Activated T-helper 17 cell treated with anti-CD3 and anti-CD28 coated beads, Interleukin-2, amount 50 U/mL, for 72 hours (primary cell): ENCODE measurements around the gene SMIM12. TPM values are rescaled to one million over a fixed set of nuclear protein-coding genes. Genes with fewer than 3 reads are reported as not detected.
A peak's percentile ranks its signal among the peaks of the same experiment; 100 is the strongest.

Experiments
- ATAC-seq: fragments of 150-1000 bp; cut with Tn5 transposase; replicated peaks from 2 replicates; pipeline ENCODE4 v1.10.0; 2021; ENCODE audit warnings: mild to moderate bottlenecking, moderate library complexity
- H3K27ac Mint-ChIP-seq: one replicate; pipeline ENCODE4 v1.8.0; 2022; ENCODE audit warnings: mixed read lengths
- H3K27me3 Mint-ChIP-seq: one replicate; pipeline ENCODE4 v1.8.0; 2022; ENCODE audit warnings: mixed read lengths
- H3K36me3 Mint-ChIP-seq: one replicate; pipeline ENCODE4 v1.8.0; 2022; ENCODE audit warnings: low read depth, mild to moderate bottlenecking, mixed read lengths
- H3K4me1 Mint-ChIP-seq: one replicate; pipeline ENCODE4 v1.8.0; 2022; ENCODE audit warnings: mixed read lengths
- H3K4me3 Mint-ChIP-seq: one replicate; pipeline ENCODE4 v1.8.0; 2022; ENCODE audit warnings: mild to moderate bottlenecking, mixed read lengths
- H3K9me3 Mint-ChIP-seq: one replicate; pipeline ENCODE4 v1.8.0; 2022; ENCODE audit warnings: mixed read lengths
- total RNA-seq, 2 donors: library from RNA; stranded (reverse); gene quantifications; one replicate each; pipeline ENCODE4 v1.2.3, GENCODE V29; 2022

SMIM12 gene
- total RNA-seq: 10 to 100 TPM; 30.3 to 60.0 TPM

- ATAC-seq: peak; percentile 99
- Mint-ChIP-seq H3K27ac (peak within 1 kb of the TSS; percentile 99), H3K4me1 (peaks cover 44% of the 10 kb centered on the region), H3K36me3 (peaks cover 24% of the 10 kb centered on the region), H3K27me3 (no peaks in the 10 kb centered on the region), H3K9me3 (no peaks in the 10 kb centered on the region), H3K4me3 (peak within 1 kb of the TSS; percentile 100)
Measured at GRCh38 chr1:34859446-34860200, at the start of gene SMIM12. Gene SMIM12, minus strand, starts transcription at chr1:34859749. Its CDS starts 3,772 bp downstream, at chr1:34855977.

- no peak for ATAC-seq
Measured at GRCh38 chr1:34908369-34908768, 48.8 kb upstream of the SMIM12 start.

DNA sequence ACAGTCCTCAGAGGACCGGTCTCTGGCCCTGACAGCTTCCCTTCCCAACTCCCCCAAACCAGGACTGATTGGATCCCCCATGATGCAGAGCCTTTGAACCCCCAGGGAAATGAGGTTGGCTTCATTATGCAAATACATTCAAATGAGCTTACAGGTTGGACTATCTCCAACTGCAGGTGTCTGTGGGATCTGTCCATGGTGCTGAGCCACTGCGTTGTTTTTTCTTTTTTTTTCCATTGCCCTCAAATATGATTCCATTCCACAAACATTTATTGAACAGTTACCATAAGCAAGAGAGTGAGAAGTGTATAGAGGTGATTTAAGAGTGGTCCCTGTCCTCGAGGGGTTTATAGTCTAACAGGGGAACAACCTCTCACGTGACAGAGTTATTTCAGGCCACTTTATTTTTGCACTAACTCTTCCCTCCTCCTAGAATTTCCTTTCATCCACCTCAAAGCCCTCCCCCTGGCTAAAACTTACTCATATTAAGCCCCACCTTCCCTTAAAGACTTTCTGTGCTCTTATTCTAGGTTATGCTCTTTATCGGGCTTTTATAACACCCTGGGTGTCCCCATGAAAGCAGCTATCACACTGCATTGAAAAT is 48.0 kb upstream of the SMIM12 start:
- no peak overlapping the region for H3K4me3 Mint-ChIP-seq
- H3K9me3 Mint-ChIP-seq: peaks cover 4% of the 10 kb centered on the region
- H3K36me3 Mint-ChIP-seq: no peaks in the 10 kb centered on the region
- H3K27me3 Mint-ChIP-seq: peaks cover 16% of the 10 kb centered on the region
- no peaks in the 10 kb centered on the region for H3K4me1 Mint-ChIP-seq
- H3K27ac Mint-ChIP-seq: no peak overlapping the region
- no peak for ATAC-seq

More at GRCh38 chr1:34908369-34908768, 48.8 kb upstream of the SMIM12 start:
- Mint-ChIP-seq H3K4me3 (no peak overlapping the region), H3K36me3 (no peaks in the 10 kb centered on the region), H3K4me1 (no peaks in the 10 kb centered on the region), H3K27me3 (peaks cover 16% of the 10 kb centered on the region), H3K9me3 (peaks cover 4% of the 10 kb centered on the region), H3K27ac (no peak overlapping the region)

- no peak for ATAC-seq
- Mint-ChIP-seq H3K27ac (no peak overlapping the region), H3K36me3 (no peaks in the 10 kb centered on the region), H3K4me1 (no peaks in the 10 kb centered on the region), H3K9me3 (peaks cover 4% of the 10 kb centered on the region), H3K4me3 (no peak overlapping the region), H3K27me3 (peaks cover 20% of the 10 kb centered on the region)
Measured at GRCh38 chr1:34906756-34907155, 47.2 kb upstream of the SMIM12 start.

GRCh38 chr1:34906222-34906621 is 46.7 kb upstream of the SMIM12 start:
- peaks cover 26% of the 10 kb centered on the region for H3K27me3 Mint-ChIP-seq
- ATAC-seq: no peak
- H3K36me3 Mint-ChIP-seq: no peaks in the 10 kb centered on the region
- no peaks in the 10 kb centered on the region for H3K4me1 Mint-ChIP-seq
- no peak overlapping the region for H3K27ac Mint-ChIP-seq
- no peak overlapping the region for H3K4me3 Mint-ChIP-seq
- H3K9me3 Mint-ChIP-seq: peaks cover 4% of the 10 kb centered on the region

DNA sequence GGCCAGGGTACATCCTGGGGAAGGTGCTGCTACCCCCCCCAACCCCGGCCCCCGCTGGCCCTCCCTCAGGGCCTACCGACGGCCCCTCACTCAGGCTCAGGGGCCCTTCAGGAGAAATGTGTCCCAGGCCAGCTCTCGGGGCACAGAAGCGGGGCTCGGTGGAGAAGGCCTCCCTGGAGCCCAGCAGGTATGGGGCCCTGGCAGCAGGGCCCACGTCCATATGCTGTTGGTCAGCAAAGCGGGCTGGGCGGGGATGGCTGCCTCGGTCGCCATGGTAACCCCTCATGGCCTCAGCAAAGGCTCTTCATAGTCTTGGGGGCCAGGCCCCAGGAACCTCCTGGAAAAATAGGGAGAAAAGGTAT is 45.5 kb upstream of the SMIM12 start:
- Mint-ChIP-seq H3K27me3 (peaks cover 30% of the 10 kb centered on the region), H3K27ac (no peak overlapping the region), H3K4me3 (no peak overlapping the region), H3K36me3 (no peaks in the 10 kb centered on the region), H3K4me1 (no peaks in the 10 kb centered on the region), H3K9me3 (peaks cover 4% of the 10 kb centered on the region)
- ATAC-seq: no peak

DNA sequence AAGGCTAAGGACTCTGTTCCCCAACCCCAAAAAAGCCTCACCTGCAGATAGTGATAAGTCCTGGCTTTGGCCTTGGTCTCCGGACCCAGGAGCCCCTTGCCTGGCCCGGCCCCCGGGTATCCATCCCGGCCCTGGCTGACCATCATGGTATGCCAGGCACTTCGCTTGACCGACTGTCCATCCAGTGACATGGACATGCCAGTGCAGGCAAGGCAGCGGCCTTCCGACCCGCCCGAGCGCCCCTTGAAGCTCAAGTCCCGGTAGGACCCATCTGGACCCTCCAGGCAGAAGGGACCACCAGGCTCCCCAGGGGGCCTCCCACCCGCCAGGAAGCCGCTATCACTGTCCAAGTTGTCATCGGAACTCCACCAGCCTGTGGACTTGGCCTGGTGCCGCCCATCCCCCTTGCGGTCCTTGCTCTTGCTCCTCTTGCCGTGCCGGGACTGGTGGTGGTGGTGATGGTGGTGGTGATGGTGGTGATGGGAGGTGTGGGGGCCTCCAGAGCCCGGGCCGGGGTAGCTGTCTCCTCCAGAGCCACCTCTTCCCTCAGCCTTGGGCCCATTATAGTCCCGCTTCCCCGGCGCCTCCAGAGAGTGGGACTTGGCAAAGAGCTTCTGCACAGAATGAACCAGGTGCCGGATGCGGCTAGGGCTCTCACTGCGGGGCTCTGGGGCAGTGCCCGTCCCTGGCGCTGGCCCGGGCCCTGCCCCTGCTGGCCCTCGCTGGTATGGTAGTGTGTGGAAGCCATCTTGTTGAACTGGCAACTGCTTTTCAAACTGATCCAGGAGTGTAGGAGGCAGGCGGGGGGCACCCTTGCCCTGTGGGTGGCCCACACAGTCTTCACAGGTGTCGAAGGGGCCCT is 44.9 kb upstream of the SMIM12 start:
- Mint-ChIP-seq H3K27me3 (peaks cover 30% of the 10 kb centered on the region), H3K36me3 (no peaks in the 10 kb centered on the region), H3K27ac (no peak overlapping the region), H3K4me1 (no peaks in the 10 kb centered on the region), H3K4me3 (no peak overlapping the region), H3K9me3 (peaks cover 4% of the 10 kb centered on the region)
- ATAC-seq: no peak

DNA sequence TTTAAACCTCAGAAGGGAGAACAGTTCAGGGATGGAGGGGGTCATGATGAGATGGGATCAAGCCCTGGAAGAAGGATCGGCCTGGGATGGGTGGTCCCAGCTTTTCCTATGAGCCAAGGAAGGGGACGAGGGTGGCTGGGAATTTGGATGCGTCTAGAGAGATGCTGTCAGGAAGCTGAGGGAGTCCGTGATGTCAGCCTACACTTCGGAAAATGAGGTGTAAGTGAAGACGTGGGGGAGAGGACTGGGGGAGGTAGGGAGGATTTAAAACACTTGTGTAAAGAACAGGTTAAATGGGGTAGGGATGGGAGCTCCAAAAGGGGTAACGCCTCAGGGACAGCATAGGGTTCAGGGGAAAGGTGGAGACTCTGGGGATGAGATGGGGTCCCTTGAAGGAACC is 42.4 kb upstream of the SMIM12 start:
- no peak for ATAC-seq
- Mint-ChIP-seq H3K27ac (no peak overlapping the region), H3K4me1 (no peaks in the 10 kb centered on the region), H3K9me3 (no peaks in the 10 kb centered on the region), H3K36me3 (no peaks in the 10 kb centered on the region), H3K4me3 (no peak overlapping the region), H3K27me3 (peaks cover 22% of the 10 kb centered on the region)

GRCh38 chr1:34900775-34901502 is 41.4 kb upstream of the SMIM12 start:
- H3K27me3 Mint-ChIP-seq: peaks cover 19% of the 10 kb centered on the region
- no peak for ATAC-seq
- H3K36me3 Mint-ChIP-seq: no peaks in the 10 kb centered on the region
- no peaks in the 10 kb centered on the region for H3K4me1 Mint-ChIP-seq
- no peak overlapping the region for H3K27ac Mint-ChIP-seq
- no peaks in the 10 kb centered on the region for H3K9me3 Mint-ChIP-seq
- no peak overlapping the region for H3K4me3 Mint-ChIP-seq

GRCh38 chr1:34899906-34900305 is 40.4 kb upstream of the SMIM12 start:
- ATAC-seq: no peak
- Mint-ChIP-seq H3K36me3 (no peaks in the 10 kb centered on the region), H3K4me1 (no peaks in the 10 kb centered on the region), H3K27ac (no peak overlapping the region), H3K4me3 (no peak overlapping the region), H3K9me3 (no peaks in the 10 kb centered on the region), H3K27me3 (peaks cover 19% of the 10 kb centered on the region)

DNA sequence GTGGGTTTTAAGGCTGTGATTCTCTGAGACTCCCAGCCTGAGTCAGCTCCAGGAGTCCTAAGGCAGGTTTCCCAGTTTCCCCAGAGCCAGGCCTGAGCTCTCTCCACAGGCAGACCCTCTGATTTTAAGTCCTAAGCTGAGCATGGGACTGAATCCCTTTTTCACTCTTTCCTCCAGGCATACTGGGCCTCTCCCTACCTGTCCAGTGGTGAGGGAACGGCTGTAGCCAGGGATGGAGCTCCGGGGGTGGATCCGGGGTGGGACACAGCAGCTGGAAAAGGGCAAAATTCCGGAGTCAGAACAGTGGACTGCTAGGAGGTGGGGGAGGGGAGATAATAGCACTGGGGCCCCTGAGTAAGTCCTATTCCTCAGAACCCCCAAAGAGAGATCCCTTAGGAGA is 39.9 kb upstream of the SMIM12 start:
- no peak overlapping the region for H3K4me3 Mint-ChIP-seq
- no peaks in the 10 kb centered on the region for H3K4me1 Mint-ChIP-seq
- peaks cover 19% of the 10 kb centered on the region for H3K27me3 Mint-ChIP-seq
- no peaks in the 10 kb centered on the region for H3K36me3 Mint-ChIP-seq
- no peak for ATAC-seq
- no peaks in the 10 kb centered on the region for H3K9me3 Mint-ChIP-seq
- H3K27ac Mint-ChIP-seq: no peak overlapping the region

GRCh38 chr1:34898330-34898761 is 38.8 kb upstream of the SMIM12 start:
- Mint-ChIP-seq H3K9me3 (no peaks in the 10 kb centered on the region), H3K4me3 (no peak overlapping the region), H3K36me3 (no peaks in the 10 kb centered on the region), H3K27me3 (peaks cover 19% of the 10 kb centered on the region), H3K27ac (no peak overlapping the region), H3K4me1 (no peaks in the 10 kb centered on the region)
- ATAC-seq: no peak

DNA sequence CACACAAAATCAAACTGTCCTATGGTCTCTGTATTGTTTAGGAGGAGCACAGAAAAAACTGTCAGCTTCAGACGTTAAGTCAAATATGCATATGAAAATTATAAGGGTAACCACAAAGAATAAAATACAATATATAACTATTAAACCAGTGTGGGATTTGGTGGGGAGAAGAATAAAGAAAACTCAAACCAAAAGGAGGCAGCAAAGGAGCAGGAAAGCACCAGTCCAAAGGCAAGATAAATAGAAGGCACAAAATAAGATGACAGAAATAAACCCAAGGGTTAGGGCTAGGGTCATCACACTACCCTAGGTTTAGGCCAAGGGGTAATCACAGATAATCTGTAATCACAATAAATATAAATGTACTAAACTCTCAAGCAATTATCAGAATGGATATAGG is 37.1 kb upstream of the SMIM12 start:
- Mint-ChIP-seq H3K4me3 (no peak overlapping the region), H3K4me1 (no peaks in the 10 kb centered on the region), H3K27ac (no peak overlapping the region), H3K9me3 (no peaks in the 10 kb centered on the region), H3K36me3 (no peaks in the 10 kb centered on the region), H3K27me3 (peaks cover 13% of the 10 kb centered on the region)
- ATAC-seq: no peak

DNA sequence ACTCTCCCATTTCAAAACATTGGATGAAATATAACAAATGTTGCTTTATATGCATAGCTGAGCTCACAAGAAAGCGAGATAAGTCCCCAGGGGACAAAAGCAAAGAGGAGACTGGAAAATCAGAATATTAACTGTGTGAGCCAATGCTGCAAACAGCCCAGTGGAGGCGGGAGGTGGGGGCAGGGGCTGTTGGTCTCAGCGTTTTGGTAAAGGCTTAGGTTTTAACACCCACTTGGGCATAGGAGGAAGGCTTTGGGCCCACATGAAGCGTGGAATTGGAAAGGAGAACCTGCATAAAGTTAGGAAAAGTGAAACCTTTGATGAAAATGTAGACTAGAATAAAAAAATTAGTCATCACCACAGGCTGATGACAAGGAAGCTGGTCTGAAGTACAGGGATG is 30.2 kb upstream of the SMIM12 start:
- no peaks in the 10 kb centered on the region for H3K36me3 Mint-ChIP-seq
- no peak for ATAC-seq
- no peak overlapping the region for H3K27ac Mint-ChIP-seq
- H3K4me3 Mint-ChIP-seq: no peak overlapping the region
- no peaks in the 10 kb centered on the region for H3K4me1 Mint-ChIP-seq
- no peaks in the 10 kb centered on the region for H3K9me3 Mint-ChIP-seq
- H3K27me3 Mint-ChIP-seq: peaks cover 23% of the 10 kb centered on the region
